ENCODE data around the gene GRIP2. TPM values are rescaled to one million over a fixed set of nuclear protein-coding genes. Genes with fewer than 3 reads are reported as not detected.

GRIP2 gene
- total and polyA plus RNA-seq, 9 of the 15 experiments (the other 6 are each of a cell fraction or from before 2014, with no cell fraction given): 0.01 TPM; not detected in 7

DNA sequence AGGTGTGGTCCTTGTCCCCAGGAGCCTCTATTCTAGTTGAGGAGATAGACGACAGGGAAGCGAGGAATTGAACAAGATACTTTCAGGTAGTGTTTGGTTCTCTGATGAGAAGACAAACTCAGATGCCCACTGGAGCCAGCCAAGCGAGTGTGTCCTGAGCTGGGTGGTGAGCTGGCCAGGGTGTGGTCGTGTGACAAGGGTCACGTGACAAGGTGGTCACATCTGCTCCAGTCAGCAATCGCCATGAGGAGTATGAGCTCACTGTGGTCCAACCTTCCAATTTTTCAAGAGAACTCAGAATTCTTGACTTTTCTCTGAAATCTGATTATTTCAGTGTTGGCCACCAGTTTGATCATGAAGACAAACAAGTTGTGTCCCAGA is 98.2 kb downstream of the GRIP2 start:
- Histone ChIP-seq H3K4me3 (no peak overlapping the region), H2AFZ (ENCODE audit: low read depth, low read length) (no peak overlapping the region), H3K9me3 (replicated peaks; ENCODE audit: control insufficient read depth, insufficient read depth, low read depth, low read length) (no peaks in the 10 kb centered on the region; the same call in 1 of the 2 replicates), H4K20me1 (replicated peaks; ENCODE audit: control insufficient read depth, insufficient read depth, low read length) (peaks cover 50% of the 10 kb centered on the region), H3K4me2 (ENCODE audit: insufficient read depth, low read length) (no peak overlapping the region), H3K27me3 (ENCODE audit: control insufficient read depth in 2 of 2, insufficient read depth in 2 of 2, low read length in 2 of 2) (no peaks in the 10 kb centered on the region), H3K36me3 (ENCODE audit: control insufficient read depth, insufficient read depth, low read length) (peaks cover 87% of the 10 kb centered on the region), H3K9me1 (ENCODE audit: control insufficient read depth, insufficient read depth, low read length) (peaks cover 22% of the 10 kb centered on the region), H3K4me1 (replicated peaks in 1 of 2; ENCODE audit: control insufficient read depth in 2 of 2, insufficient read depth in 2 of 2, low read length in 2 of 2) (peaks cover 29 to 45% of the 10 kb centered on the region in 2 experiments), H3K27ac (ENCODE audit: extremely low read depth, low read depth, low read length) (peak overlapping the region; percentile 31; the same call in 1 of the 3 replicates), H3K79me2 (ENCODE audit: control insufficient read depth, insufficient read depth, low read length) (peaks cover 75% of the 10 kb centered on the region), H3K9ac (ENCODE audit: insufficient read depth in 1 of 2, low read depth in 2 of 2, low read length in 2 of 2) (peak overlapping the region in 1 of 2 experiments; percentile 88; a peak in 2 of 4 replicates)
- 71% methylated on average over 6 of the region's 6 CpGs for WGBS (ENCODE audit: insufficient coverage, low coverage, missing lambda C conversion rate)
- no peak for TF ChIP-seq SIX5 (IDR thresholded peaks at IDR 0.05; ENCODE audit: borderline replicate concordance in 1 of 2, insufficient read depth in 1 of 2, low read depth in 1 of 2, low read length in 2 of 2)
- no peak for TF ChIP-seq SRSF3 (IDR thresholded peaks at IDR 0.05; ENCODE audit: insufficient read depth, low read length)
- TF ChIP-seq TEAD1 (CRISPR knock-in tag; IDR thresholded peaks at IDR 0.05): 0 out of 4 replicates have a peak, but pooled peaks of 1 of the 2 experiments have one; percentile 22
- peak; percentile 17; the same call in 1 of the 2 replicates for TF ChIP-seq CBFA2T2 (conservative IDR thresholded peaks at IDR 0.05)
- TF ChIP-seq ERF (CRISPR knock-in tag; IDR thresholded peaks at IDR 0.05): no peak
- peak; percentile 79 for TF ChIP-seq TFE3 (CRISPR knock-in tag; IDR thresholded peaks at IDR 0.05)
- TF ChIP-seq TCF3 (CRISPR knock-in tag; IDR thresholded peaks at IDR 0.05): no peak
- peak; percentile 78; the same call in 1 of the 2 replicates for TF ChIP-seq RAD51 (IDR thresholded peaks at IDR 0.05; ENCODE audit: borderline replicate concordance, low read depth)
- no peak for TF ChIP-seq HNRNPH1 (optimal IDR thresholded peaks at IDR 0.05; ENCODE audit: low read depth, low read length)
- no peak for TF ChIP-seq PHF8 (IDR thresholded peaks at IDR 0.05; ENCODE audit: borderline replicate concordance, low read length)
- TF ChIP-seq USF1 (CRISPR knock-in tag; IDR thresholded peaks at IDR 0.05): peak; percentile 40; the same call in 1 of the 2 replicates
- intact Hi-C loops (cut with micrococcal nuclease) (no loop called here), in situ Hi-C loops (cut with MboI) (no loop called here)
- BruUV-seq (replicated peaks): no TSS peak
- ChIA-PET POLR2A (interaction anchor here (0.9 to 1.2 kb wide), 2 partner anchors 10 to 135 kb away, joined by 3 read pairs; no protein-coding TSS in a partner anchor), CTCF (ENCODE audit: low intra/inter-chr PET ratio) (no interaction called here)
- ATAC-seq (no peak), FAIRE-seq (no peak), DNase-seq (ENCODE audit: extremely low read depth in 1 of 4, low spot score in 3 of 4) (no peak)

All from K562 (cell line).